OCI-LY1 (cell line): ENCODE results near the gene CDC123.

Experiments
- H2AFZ ChIP-seq: fragments of 200-600 bp; sonication (generic), shearing (Covaris generic); 2 replicates; pipeline ENCODE4 v1.6.0; 2014; ENCODE audit warnings: antibody characterized with exemption, mild to moderate bottlenecking, low read length
- H3F3A ChIP-seq: fragments of 200-600 bp; sonication (generic), shearing (Covaris generic); 2 replicates; pipeline ENCODE4 v1.6.0; 2014; ENCODE audit warnings: mild to moderate bottlenecking, antibody characterized with exemption, low read length, moderate library complexity; ENCODE audit not compliant: insufficient read depth
- H3K27ac ChIP-seq: fragments of 200-600 bp; sonication (generic); 2 replicates; pipeline ENCODE4 v1.5.1; 2014; ENCODE audit warnings: low read length, mixed run types, mild to moderate bottlenecking, low read depth; ENCODE audit not compliant: poor library complexity, severe bottlenecking
- H3K27me3 ChIP-seq: fragments of 200-600 bp; sonication (generic); 2 replicates; pipeline ENCODE4 v1.6.0; 2014; ENCODE audit warnings: antibody characterized with exemption, mild to moderate bottlenecking, low read length, moderate library complexity; ENCODE audit not compliant: insufficient read depth
- H3K36me3 ChIP-seq: fragments of 200-600 bp; sonication (generic); 2 replicates; pipeline ENCODE4 v1.6.1; 2014; ENCODE audit warnings: mild to moderate bottlenecking, antibody characterized with exemption, low read length, moderate library complexity, mixed read lengths; ENCODE audit not compliant: insufficient read depth
- H3K4me1 ChIP-seq: fragments of 200-600 bp; sonication (generic); 2 replicates; pipeline ENCODE4 v1.5.1; 2014; ENCODE audit warnings: mild to moderate bottlenecking, low read length, moderate library complexity; ENCODE audit not compliant: insufficient read depth, severe bottlenecking
- H3K4me2 ChIP-seq: fragments of 200-600 bp; sonication (generic), shearing (Covaris generic); 2 replicates; pipeline ENCODE4 v1.6.1; 2014; ENCODE audit warnings: low read length
- H3K4me3 ChIP-seq: fragments of 200-600 bp; sonication (generic); 2 replicates; pipeline ENCODE4 v1.5.1; 2014; ENCODE audit warnings: low read length, low read depth, mild to moderate bottlenecking, mixed read lengths; ENCODE audit not compliant: poor library complexity, severe bottlenecking
- H3K79me2 ChIP-seq: fragments of 200-600 bp; shearing (Covaris generic); 2 replicates; pipeline ENCODE4 v1.6.1; 2016; ENCODE audit warnings: mixed run types, low read length, mixed read lengths; ENCODE audit not compliant: insufficient read depth
- H3K9ac ChIP-seq: fragments of 200-600 bp; sonication (generic), shearing (Covaris generic); 2 replicates; pipeline ENCODE4 v1.6.1; 2014; ENCODE audit warnings: mild to moderate bottlenecking, low read length, mixed read lengths
- H3K9me2 ChIP-seq: fragments of 200-600 bp; sonication (generic), shearing (Covaris generic); 2 replicates; pipeline ENCODE4 v1.6.1; 2014; ENCODE audit warnings: low read depth, mild to moderate bottlenecking, low read length, mixed read lengths
- H3K9me3 ChIP-seq: fragments of 200-600 bp; shearing (Covaris generic); 2 replicates; pipeline ENCODE4 v1.6.1; 2014; ENCODE audit warnings: low read length, mixed read lengths
- H4K20me1 ChIP-seq: fragments of 200-600 bp; sonication (generic), shearing (Covaris generic); 2 replicates; pipeline ENCODE4 v1.6.0; 2016; ENCODE audit warnings: mild to moderate bottlenecking, low read length; ENCODE audit not compliant: insufficient read depth
- CTCF ChIP-seq: fragments of 200-600 bp; sonication (generic), shearing (Covaris generic); IDR thresholded peaks from 2 replicates; pipeline ENCODE4 v1.5.1; 2017; ENCODE audit warnings: mild to moderate bottlenecking, antibody characterized with exemption, low read length, moderate library complexity, mixed read lengths
- EZH2 ChIP-seq: fragments of 200-600 bp; sonication (generic), shearing (Covaris generic); IDR thresholded peaks from 2 replicates; pipeline ENCODE4 v1.8.0; 2017; ENCODE audit warnings: borderline replicate concordance, mixed run types, mild to moderate bottlenecking, antibody characterized with exemption, low read length, moderate library complexity, mixed read lengths

CDC123 gene

DNA sequence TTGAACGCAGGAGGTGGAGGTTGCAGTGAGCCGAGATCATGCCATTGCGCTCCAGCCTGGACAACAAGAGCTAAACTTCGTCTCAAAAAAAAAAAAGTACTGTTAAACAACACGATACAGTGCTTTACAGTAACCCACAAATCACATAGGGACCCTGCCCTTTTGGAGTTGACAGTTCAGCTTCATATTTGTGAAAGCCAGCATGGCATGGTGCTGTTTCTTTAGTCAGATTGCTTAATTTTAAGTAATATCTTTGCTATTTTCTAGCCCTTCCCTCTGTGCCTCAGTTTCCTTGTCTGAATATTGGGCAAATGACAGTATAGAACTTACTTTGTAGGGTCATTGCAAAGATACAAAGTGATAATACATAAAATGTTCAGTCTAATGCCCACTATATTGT, 4.9 kb downstream of the CDC123 start:
- no peaks in the 10 kb centered on the region for H4K20me1 ChIP-seq
- H3K4me3 ChIP-seq = no peak overlapping the region
- peaks cover 68% of the 10 kb centered on the region for H3K36me3 ChIP-seq
- no peak overlapping the region for H3K4me2 ChIP-seq
- no peak overlapping the region for H3K9ac ChIP-seq
- no peaks in the 10 kb centered on the region for H3K9me2 ChIP-seq
- no peak for TF ChIP-seq CTCF
- TF ChIP-seq EZH2 = no peak
- H3K27ac ChIP-seq = no peak overlapping the region
- peaks cover 69% of the 10 kb centered on the region for H3K79me2 ChIP-seq
- no peaks in the 10 kb centered on the region for H3K27me3 ChIP-seq
- H3F3A ChIP-seq = no peaks in the 10 kb centered on the region
- H2AFZ ChIP-seq = no peak overlapping the region
- peaks cover 19% of the 10 kb centered on the region for H3K4me1 ChIP-seq
- no peaks in the 10 kb centered on the region for H3K9me3 ChIP-seq

DNA sequence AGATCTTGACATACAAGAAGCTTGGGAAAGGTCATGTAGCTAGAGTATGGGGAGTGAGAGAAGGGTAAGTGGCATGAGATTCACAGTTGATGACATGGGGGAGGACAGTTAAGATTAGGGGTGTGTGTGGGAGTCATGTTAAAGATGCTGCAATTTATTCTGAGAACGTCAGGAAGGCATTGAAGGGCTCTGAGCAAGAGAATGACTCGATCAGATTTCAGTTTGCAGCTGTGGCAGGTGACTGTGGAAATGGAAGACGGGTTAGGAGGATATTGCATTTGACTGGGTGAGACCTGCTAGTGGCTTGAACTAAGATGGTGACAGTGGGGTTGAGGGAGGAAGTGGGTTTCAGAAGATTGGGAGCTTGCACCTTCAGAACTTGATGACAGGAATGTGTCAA, 5.6 kb downstream of the CDC123 start:
- Histone ChIP-seq H3K27me3 (no peaks in the 10 kb centered on the region), H3K4me3 (no peak overlapping the region), H3K9me2 (no peaks in the 10 kb centered on the region), H3K27ac (no peak overlapping the region), H3K79me2 (peaks cover 64% of the 10 kb centered on the region), H3F3A (no peaks in the 10 kb centered on the region), H3K4me1 (peaks cover 19% of the 10 kb centered on the region), H3K9me3 (no peaks in the 10 kb centered on the region), H3K9ac (no peak overlapping the region), H4K20me1 (no peaks in the 10 kb centered on the region), H3K4me2 (no peak overlapping the region), H3K36me3 (peaks cover 73% of the 10 kb centered on the region), H2AFZ (no peak overlapping the region)
- TF ChIP-seq CTCF (no peak), EZH2 (no peak)

- no peak for TF ChIP-seq CTCF
- TF ChIP-seq EZH2 = no peak
- H3K79me2 ChIP-seq = peaks cover 57% of the 10 kb centered on the region
- H3F3A ChIP-seq = no peaks in the 10 kb centered on the region
- no peaks in the 10 kb centered on the region for H4K20me1 ChIP-seq
- no peaks in the 10 kb centered on the region for H3K9me2 ChIP-seq
- peaks cover 74% of the 10 kb centered on the region for H3K36me3 ChIP-seq
- H3K9ac ChIP-seq = no peak overlapping the region
- no peaks in the 10 kb centered on the region for H3K9me3 ChIP-seq
- H3K4me1 ChIP-seq = peaks cover 14% of the 10 kb centered on the region
- no peaks in the 10 kb centered on the region for H3K27me3 ChIP-seq
- H3K27ac ChIP-seq = no peak overlapping the region
- no peak overlapping the region for H2AFZ ChIP-seq
- no peak overlapping the region for H3K4me3 ChIP-seq
- H3K4me2 ChIP-seq = no peak overlapping the region
Measured at GRCh38 chr10:12202226-12202625, 6.2 kb downstream of the CDC123 start.
